ENCODE data around the gene COL15A1. TPM values are rescaled to one million over a fixed set of nuclear protein-coding genes. Genes with fewer than 3 reads are reported as not detected.

COL15A1 gene
- total RNA-seq, 1 donor from 2014 or later, result 455 TPM

- peak; percentile 85 for DNase-seq
These were observed 27.0 kb upstream of the COL15A1 start for GRCh38 chr9:98916660-98917059.

GRCh38 chr9:98917746-98918487, 25.8 kb upstream of the COL15A1 start:
- no peak for DNase-seq

GRCh38 chr9:98921732-98922131, 22.0 kb upstream of the COL15A1 start:
- no peak for DNase-seq

- DNase-seq, result no peak
These were observed 20.8 kb upstream of the COL15A1 start for GRCh38 chr9:98922721-98923435.

GRCh38 chr9:98923451-98924123, 20.1 kb upstream of the COL15A1 start:
- no peak for DNase-seq

- DNase-seq, result no peak
These were observed 18.5 kb upstream of the COL15A1 start for GRCh38 chr9:98924946-98925820.

GRCh38 chr9:98925956-98926355, 17.8 kb upstream of the COL15A1 start:
- DNase-seq, result no peak

GRCh38 chr9:98927724-98928123, 16.0 kb upstream of the COL15A1 start:
- DNase-seq, result peak; percentile 38

- peak; percentile 81 for DNase-seq
These were observed 14.6 kb upstream of the COL15A1 start for GRCh38 chr9:98929071-98929470.

- peak; percentile 22 for DNase-seq
These were observed 13.8 kb upstream of the COL15A1 start for GRCh38 chr9:98929895-98930341.

GRCh38 chr9:98930792-98931191, 12.9 kb upstream of the COL15A1 start:
- DNase-seq, result no peak

- DNase-seq, result no peak
These were observed 11.9 kb upstream of the COL15A1 start for GRCh38 chr9:98931600-98932389.

- DNase-seq, result no peak
These were observed 10.5 kb upstream of the COL15A1 start for GRCh38 chr9:98933185-98933584.

GRCh38 chr9:98933890-98934289, 9.8 kb upstream of the COL15A1 start:
- DNase-seq, result no peak

GRCh38 chr9:98935071-98935505, 8.6 kb upstream of the COL15A1 start:
- peak; percentile 77 for DNase-seq

- DNase-seq, result peak; percentile 87
These were observed 3.4 kb upstream of the COL15A1 start for GRCh38 chr9:98940276-98940675.

GRCh38 chr9:98941946-98942523, 1.7 kb upstream of the COL15A1 start:
- no peak for DNase-seq

- DNase-seq, result no peak
These were observed 613 bp upstream of the COL15A1 start for GRCh38 chr9:98942906-98943681.

GRCh38 chr9:98944057-98944733, 488 bp downstream of the COL15A1 start:
- DNase-seq, result peak; percentile 59
